Hepatocyte (in vitro differentiated cells): ENCODE data around the gene POLR1D. TPM values are rescaled to one million over a fixed set of nuclear protein-coding genes. Genes with fewer than 3 reads are reported as not detected.

ENCODE experiments used
- DNase-seq: peaks from one replicate; pipeline ENCODE4 v3.0.0-alpha.2; 2016; ENCODE audit warnings: low spot score
- H2AFZ ChIP-seq: fragments of 200-600 bp; sonication (generic); 2 replicates; pipeline ENCODE4 v1.6.0; 2016; ENCODE audit warnings: antibody characterized with exemption, mild to moderate bottlenecking
- H3K27ac ChIP-seq: fragments of 200-600 bp; sonication (generic); 2 replicates; pipeline ENCODE4 v1.5.1; 2016; ENCODE audit warnings: mild to moderate bottlenecking
- H3K27me3 ChIP-seq: fragments of 200-600 bp; sonication (generic); 2 replicates; pipeline ENCODE4 v1.6.1; 2016
- H3K36me3 ChIP-seq: fragments of 200-600 bp; sonication (generic); replicated peaks from 2 replicates; pipeline ENCODE4 v1.5.1; 2016; ENCODE audit warnings: low read depth; ENCODE audit not compliant: insufficient read depth
- H3K4me1 ChIP-seq: fragments of 200-600 bp; sonication (generic); 2 replicates; pipeline ENCODE4 v1.5.1; 2016; ENCODE audit warnings: mild to moderate bottlenecking, moderate library complexity; ENCODE audit not compliant: insufficient read depth
- H3K4me2 ChIP-seq: fragments of 200-600 bp; sonication (generic); 2 replicates; pipeline ENCODE4 v1.6.0; 2016
- H3K4me3 ChIP-seq: fragments of 200-600 bp; sonication (generic); 2 replicates; pipeline ENCODE4 v1.5.1; 2016; ENCODE audit warnings: mild to moderate bottlenecking
- H3K79me2 ChIP-seq: fragments of 200-600 bp; sonication (generic); 2 replicates; pipeline ENCODE4 v1.6.0; 2017; ENCODE audit warnings: mild to moderate bottlenecking
- H3K9me2 ChIP-seq: fragments of 200-600 bp; sonication (generic); replicated peaks from 2 replicates; pipeline ENCODE4 v1.6.0; 2017; ENCODE audit warnings: mild to moderate bottlenecking; ENCODE audit not compliant: insufficient read depth
- H3K9me3 ChIP-seq: fragments of 200-600 bp; sonication (generic); 2 replicates; pipeline ENCODE4 v1.5.1; 2016; ENCODE audit warnings: low read depth, mild to moderate bottlenecking
- H4K20me1 ChIP-seq: fragments of 200-600 bp; sonication (generic); 2 replicates; pipeline ENCODE4 v1.6.0; 2016; ENCODE audit warnings: mild to moderate bottlenecking; ENCODE audit not compliant: insufficient read depth, poor library complexity, severe bottlenecking
- EZH2 ChIP-seq: fragments of 200-600 bp; sonication (generic); IDR thresholded peaks from 2 replicates; pipeline ENCODE4 v1.6.1; 2016; ENCODE audit warnings: antibody characterized with exemption, mild to moderate bottlenecking, borderline replicate concordance
- EZH2phosphoT487 ChIP-seq: fragments of 200-600 bp; sonication (generic); IDR thresholded peaks from one replicate; pipeline ENCODE4 v1.6.1; 2018; ENCODE audit warnings: antibody characterized with exemption, mild to moderate bottlenecking, low read depth, moderate library complexity; ENCODE audit not compliant: unreplicated experiment, severe bottlenecking
- WGBS: methylation state at CpG from one replicate; pipeline ENCODE4 v1.1.6; 2016; ENCODE audit warnings: low lambda C conversion rate; ENCODE audit errors: missing lambda C conversion rate; 5-methylcytosine and 5-hydroxymethylcytosine counted together
- polyA plus RNA-seq: library from polyadenylated mRNA; unstranded; fragments of >200 nt; fragmentation: Nextera tagmentation; extraction: Ambion mirVana; gene quantifications from 2 replicates; pipeline ENCODE4 v1.2.1, GENCODE V29; 2016
- total RNA-seq: library from RNA; depleted of rRNA; stranded (reverse); fragments of >200 nt; gene quantifications from 2 replicates; pipeline ENCODE4 v1.2.3, GENCODE V29; 2014
- TF ChIP-seq, protein P1 (sequence below): fragments of 200-600 bp; sonication (generic); IDR thresholded peaks from 2 replicates; pipeline ENCODE4 v1.5.1; 2016; ENCODE audit warnings: antibody characterized with exemption, mild to moderate bottlenecking; ENCODE audit not compliant: poor library complexity

POLR1D gene
- total and polyA plus RNA-seq, 2 experiments from 2014 or later, result 106 to 116 TPM

DNA sequence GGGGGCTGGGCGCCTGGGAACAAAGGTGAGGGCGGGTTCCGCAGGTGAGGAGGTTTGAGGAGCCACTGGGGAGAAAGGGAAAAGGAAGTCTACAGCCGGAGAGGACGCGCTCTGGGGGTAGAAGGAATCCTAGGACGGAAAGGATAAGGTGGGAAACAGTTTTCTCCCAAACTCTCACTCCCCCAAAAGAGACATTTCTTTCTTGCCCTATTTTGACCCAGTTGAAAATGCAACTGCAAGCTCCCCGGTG lies 651 bp upstream of the POLR1D start:
- no peak for TF ChIP-seq EZH2phosphoT487
- no peak for TF ChIP-seq EZH2
- H3K4me1 ChIP-seq, result peaks cover 46% of the 10 kb centered on the region
- WGBS, result 3% methylated on average over 6 of the region's 8 CpGs
- H3K36me3 ChIP-seq, result no peaks in the 10 kb centered on the region
- H3K4me3 ChIP-seq, result peak overlapping the region; percentile 90
- H3K27ac ChIP-seq, result peak overlapping the region; percentile 97
- H3K9me2 ChIP-seq, result no peaks in the 10 kb centered on the region
- no peak for DNase-seq
- H3K4me2 ChIP-seq, result peak overlapping the region; percentile 87
- no peaks in the 10 kb centered on the region for H3K9me3 ChIP-seq
- H3K27me3 ChIP-seq, result no peaks in the 10 kb centered on the region
- H2AFZ ChIP-seq, result peak overlapping the region; percentile 76
- peaks cover 82% of the 10 kb centered on the region for H3K79me2 ChIP-seq
- H4K20me1 ChIP-seq, result peaks cover 46% of the 10 kb centered on the region

DNA sequence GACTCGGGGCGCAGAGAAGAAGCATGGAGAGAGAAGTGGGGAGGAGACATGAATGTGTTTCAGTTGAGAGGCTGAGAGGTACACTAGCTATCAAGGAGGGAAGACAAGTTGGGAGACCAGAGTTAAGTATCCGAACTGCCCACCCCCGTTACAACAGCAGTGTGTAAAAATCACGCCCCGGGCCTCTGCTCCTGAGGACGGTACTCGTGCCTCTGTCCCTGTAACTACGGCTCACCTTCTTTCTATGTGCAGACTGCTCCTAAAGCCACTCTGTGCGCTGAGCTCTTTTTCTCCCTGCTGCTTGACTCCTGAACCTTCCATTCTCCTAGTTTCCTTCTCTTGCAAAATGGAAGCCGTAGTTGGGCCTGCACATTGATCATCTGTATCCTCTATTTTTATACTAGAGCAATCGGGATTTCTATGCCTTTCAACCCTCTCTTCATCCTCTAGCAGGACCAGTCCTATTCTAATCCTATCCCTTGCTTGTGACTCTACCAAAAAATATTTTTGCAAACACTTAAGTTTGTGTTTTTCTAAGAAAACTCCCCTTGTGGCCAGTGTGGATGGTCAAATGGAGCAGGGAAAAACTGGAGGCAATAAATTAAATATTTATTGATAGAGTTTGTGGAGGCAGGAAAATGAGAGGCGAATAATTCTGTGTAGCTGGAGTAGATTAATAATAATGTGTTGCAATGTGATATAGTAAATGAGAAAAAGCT lies 569 bp downstream of the POLR1D start:
- no peaks in the 10 kb centered on the region for H3K36me3 ChIP-seq
- no peaks in the 10 kb centered on the region for H3K9me2 ChIP-seq
- peaks cover 37% of the 10 kb centered on the region for H4K20me1 ChIP-seq
- H3K27ac ChIP-seq, result peak overlapping the region; percentile 97
- peaks cover 39% of the 10 kb centered on the region for H3K4me1 ChIP-seq
- 8% methylated on average over 13 of the region's 13 CpGs for WGBS
- peak overlapping the region; percentile 87 for H3K4me2 ChIP-seq
- H3K9me3 ChIP-seq, result no peaks in the 10 kb centered on the region
- TF ChIP-seq, protein P1, sequence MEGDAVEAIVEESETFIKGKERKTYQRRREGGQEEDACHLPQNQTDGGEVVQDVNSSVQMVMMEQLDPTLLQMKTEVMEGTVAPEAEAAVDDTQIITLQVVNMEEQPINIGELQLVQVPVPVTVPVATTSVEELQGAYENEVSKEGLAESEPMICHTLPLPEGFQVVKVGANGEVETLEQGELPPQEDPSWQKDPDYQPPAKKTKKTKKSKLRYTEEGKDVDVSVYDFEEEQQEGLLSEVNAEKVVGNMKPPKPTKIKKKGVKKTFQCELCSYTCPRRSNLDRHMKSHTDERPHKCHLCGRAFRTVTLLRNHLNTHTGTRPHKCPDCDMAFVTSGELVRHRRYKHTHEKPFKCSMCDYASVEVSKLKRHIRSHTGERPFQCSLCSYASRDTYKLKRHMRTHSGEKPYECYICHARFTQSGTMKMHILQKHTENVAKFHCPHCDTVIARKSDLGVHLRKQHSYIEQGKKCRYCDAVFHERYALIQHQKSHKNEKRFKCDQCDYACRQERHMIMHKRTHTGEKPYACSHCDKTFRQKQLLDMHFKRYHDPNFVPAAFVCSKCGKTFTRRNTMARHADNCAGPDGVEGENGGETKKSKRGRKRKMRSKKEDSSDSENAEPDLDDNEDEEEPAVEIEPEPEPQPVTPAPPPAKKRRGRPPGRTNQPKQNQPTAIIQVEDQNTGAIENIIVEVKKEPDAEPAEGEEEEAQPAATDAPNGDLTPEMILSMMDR, result peak; percentile 20
- no peak for TF ChIP-seq EZH2
- peaks cover 82% of the 10 kb centered on the region for H3K79me2 ChIP-seq
- H2AFZ ChIP-seq, result peak overlapping the region; percentile 83
- no peaks in the 10 kb centered on the region for H3K27me3 ChIP-seq
- peak; percentile 51 for DNase-seq
- H3K4me3 ChIP-seq, result peak overlapping the region; percentile 90

DNA sequence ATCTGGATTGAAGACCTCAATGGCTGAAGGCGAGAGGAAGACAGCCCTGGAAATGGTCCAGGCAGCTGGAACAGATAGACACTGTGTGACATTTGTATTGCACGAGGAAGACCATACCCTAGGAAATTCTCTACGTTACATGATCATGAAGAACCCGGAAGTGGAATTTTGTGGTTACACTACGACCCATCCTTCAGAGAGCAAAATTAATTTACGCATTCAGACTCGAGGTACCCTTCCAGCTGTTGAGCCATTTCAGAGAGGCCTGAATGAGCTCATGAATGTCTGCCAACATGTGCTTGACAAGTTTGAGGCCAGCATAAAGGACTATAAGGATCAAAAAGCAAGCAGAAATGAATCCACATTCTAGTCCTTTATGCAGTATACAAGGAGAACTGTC lies 1.2 kb downstream of the POLR1D start:
- no peaks in the 10 kb centered on the region for H3K27me3 ChIP-seq
- TF ChIP-seq, protein P1, result no peak
- TF ChIP-seq EZH2 (no peak), EZH2phosphoT487 (no peak)
- H3K9me3 ChIP-seq, result no peaks in the 10 kb centered on the region
- peaks cover 32% of the 10 kb centered on the region for H4K20me1 ChIP-seq
- no peak for DNase-seq
- no peaks in the 10 kb centered on the region for H3K9me2 ChIP-seq
- H2AFZ ChIP-seq, result no peak overlapping the region
- H3K4me1 ChIP-seq, result peaks cover 33% of the 10 kb centered on the region
- peak overlapping the region; percentile 90 for H3K4me3 ChIP-seq
- 92% methylated on average over 7 of the region's 7 CpGs for WGBS
- peaks cover 82% of the 10 kb centered on the region for H3K79me2 ChIP-seq
- H3K27ac ChIP-seq, result no peak overlapping the region
- peak overlapping the region; percentile 87 for H3K4me2 ChIP-seq
- H3K36me3 ChIP-seq, result no peaks in the 10 kb centered on the region

GRCh38 chr13:27624071-27624470 lies 2.4 kb downstream of the POLR1D start:
- Histone ChIP-seq H3K27ac (no peak overlapping the region), H3K36me3 (no peaks in the 10 kb centered on the region), H3K9me3 (no peaks in the 10 kb centered on the region), H3K4me1 (peaks cover 21% of the 10 kb centered on the region), H3K4me3 (no peak overlapping the region), H3K27me3 (no peaks in the 10 kb centered on the region), H3K9me2 (no peaks in the 10 kb centered on the region), H4K20me1 (peaks cover 26% of the 10 kb centered on the region), H2AFZ (no peak overlapping the region), H3K4me2 (peak overlapping the region; percentile 87), H3K79me2 (peaks cover 82% of the 10 kb centered on the region)
- no peak for DNase-seq
- 87% methylated on average over 3 of the region's 3 CpGs for WGBS
- TF ChIP-seq, protein P1, result no peak
- TF ChIP-seq EZH2phosphoT487 (no peak), EZH2 (no peak)
